ENCODE results near the gene ROR1.

Gene ROR1

DNA sequence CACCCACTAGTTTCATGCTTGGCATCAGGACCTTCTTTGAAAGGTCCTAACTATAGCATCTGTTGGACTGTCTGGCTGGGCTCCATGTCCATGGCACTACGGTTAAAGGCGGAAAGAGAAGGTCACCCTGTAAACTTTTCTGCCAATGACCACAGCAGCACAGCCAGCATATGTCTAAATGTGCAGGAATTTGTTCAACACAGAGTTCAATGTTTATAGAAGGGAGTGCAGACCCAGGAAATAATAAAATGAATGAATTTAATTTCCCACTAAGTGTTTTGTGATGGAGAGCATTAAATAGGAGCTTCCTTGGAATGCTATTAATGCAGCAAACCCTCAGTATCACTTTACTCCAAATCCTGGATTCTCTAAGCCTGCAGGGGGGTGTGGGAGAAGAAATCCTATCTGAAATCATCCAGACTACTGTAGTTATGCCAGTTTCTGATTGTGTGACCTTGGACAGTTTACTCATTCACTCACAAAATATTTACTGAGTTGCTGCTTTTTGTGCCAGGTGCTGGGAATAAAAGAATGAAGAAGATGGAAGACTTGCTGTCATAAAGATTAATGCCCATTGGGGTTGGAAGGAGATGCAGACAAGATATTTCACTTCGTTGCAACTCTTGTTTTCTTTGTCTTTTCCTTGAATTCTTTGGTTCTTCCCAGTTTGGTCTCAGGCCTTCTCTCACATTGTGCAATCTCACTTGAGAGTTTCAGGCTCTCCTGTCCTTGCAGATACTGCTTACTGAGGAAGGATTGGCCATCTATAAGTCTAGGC lies 195.0 kb downstream of the ROR1 start:
- in situ Hi-C loops (cut with HindIII; ENCODE audit: low pct_ligation_motif_present, low pct_unique_long_range_greater_than_20kb, low sequenced_read_pairs): no loop called here
- DNase-seq: peak; percentile 23

DNA sequence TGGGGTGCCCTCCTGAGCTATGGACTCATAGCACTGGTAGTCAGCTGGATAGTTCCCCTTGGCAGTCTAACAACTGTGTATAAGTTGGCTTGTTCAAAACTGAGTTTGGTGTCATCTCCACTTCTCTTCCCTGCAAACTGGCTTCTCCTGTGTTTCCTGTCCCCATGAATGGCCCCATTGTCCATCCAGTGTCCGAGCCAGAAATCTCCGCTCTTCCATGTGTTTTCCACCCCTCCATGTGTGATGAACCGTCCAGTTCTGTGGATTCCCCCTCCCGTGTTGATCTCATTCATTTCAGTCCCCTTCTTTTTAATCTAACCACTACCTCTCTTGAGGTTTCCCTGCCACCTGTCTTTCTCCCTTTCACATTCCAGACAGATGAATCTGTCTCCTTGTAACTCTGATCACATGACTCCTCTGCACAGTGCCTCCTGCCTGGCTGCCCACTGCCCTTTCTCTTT lies 195.7 kb downstream of the ROR1 start:
- DNase-seq: peak; percentile 84
- in situ Hi-C loops (cut with HindIII; ENCODE audit: low pct_ligation_motif_present, low pct_unique_long_range_greater_than_20kb, low sequenced_read_pairs): no loop called here

DNA sequence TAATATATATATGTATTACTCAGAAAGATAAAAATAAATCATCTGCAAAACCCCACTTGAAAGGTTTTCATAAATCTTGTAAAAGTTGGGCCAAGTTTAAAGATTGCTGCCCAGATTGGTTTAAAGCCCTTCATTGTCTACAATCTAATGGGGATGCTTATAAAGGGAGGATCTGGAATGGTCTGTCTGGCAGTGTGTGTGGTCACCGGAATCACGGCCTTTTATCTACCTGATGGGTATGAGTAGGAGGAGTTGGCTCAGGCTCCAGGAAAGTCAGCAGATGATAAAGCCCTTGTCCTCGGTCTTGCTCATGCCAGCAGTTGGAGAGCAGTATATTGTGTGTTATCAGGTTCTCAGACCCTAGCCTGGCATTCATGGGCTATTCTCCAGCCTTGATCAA lies 197.7 kb downstream of the ROR1 start:
- in situ Hi-C loops (cut with HindIII; ENCODE audit: low pct_ligation_motif_present, low pct_unique_long_range_greater_than_20kb, low sequenced_read_pairs): no loop called here

DNA sequence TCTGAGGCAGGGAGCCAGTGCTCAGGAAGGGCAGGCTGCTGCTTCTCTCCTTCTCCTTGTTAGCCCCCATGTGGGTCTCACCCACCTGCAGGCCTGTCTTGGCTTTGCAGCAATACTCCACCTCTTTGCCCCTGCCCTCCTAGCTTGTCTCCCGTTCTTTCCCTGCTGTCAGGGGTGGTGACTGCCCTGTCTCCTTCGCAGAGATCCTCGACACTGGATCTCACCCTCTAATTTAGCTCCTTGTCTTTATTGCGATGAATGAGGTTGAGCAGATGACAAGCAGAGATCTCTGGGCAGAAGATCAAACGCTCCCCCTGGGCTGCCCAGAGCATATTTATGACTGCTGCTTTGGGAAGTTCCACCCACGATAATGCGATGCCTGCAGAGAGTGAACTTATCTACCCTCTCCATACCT lies 199.2 kb downstream of the ROR1 start:
- in situ Hi-C loops (cut with HindIII; ENCODE audit: low pct_ligation_motif_present, low pct_unique_long_range_greater_than_20kb, low sequenced_read_pairs): no loop called here
- no peak for DNase-seq

More for the DNA sequence above, 197.7 kb downstream of the ROR1 start:
- no peak for DNase-seq

DNA sequence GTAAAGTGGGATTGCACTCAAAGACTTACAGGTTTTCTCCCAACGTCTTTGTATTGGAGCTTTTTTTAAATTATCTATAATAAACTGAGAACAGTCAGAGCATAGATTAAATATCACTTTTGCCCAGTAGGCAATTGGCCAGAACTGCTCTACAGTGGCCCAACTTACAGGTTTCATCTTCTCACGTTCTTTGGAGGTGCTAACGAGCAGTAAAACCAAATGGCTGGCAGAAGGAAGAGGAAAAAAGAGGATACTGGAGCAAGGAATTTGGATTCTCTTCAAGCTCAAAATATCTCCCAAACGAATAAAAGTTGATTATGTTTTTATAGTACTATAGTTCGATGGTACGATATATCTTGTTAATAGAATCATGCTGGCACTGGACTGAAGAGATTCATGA lies 201.1 kb downstream of the ROR1 start:
- in situ Hi-C loops (cut with HindIII; ENCODE audit: low pct_ligation_motif_present, low pct_unique_long_range_greater_than_20kb, low sequenced_read_pairs): no loop called here

DNA sequence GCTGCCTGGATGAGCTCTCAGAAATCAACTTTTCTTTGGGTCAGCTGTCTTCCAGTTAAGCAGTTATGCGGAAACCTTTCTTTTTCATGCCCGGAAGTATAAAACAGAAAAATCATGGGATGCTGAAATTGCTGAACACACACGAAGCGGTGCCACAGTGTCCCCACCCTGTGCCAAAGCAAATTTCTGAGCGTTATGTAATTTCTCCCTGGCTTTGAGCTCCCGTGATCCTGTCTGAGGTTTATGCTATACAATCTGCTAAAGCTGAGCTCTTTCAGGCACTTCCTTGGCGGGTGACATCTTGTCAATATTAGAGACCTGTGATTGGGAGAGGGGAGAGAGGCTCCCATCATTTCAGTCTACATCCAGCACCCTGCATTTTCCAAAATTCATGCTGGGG lies 201.7 kb downstream of the ROR1 start:
- no peak for DNase-seq
- in situ Hi-C loops (cut with HindIII; ENCODE audit: low pct_ligation_motif_present, low pct_unique_long_range_greater_than_20kb, low sequenced_read_pairs): no loop called here

More for the DNA sequence above, 201.1 kb downstream of the ROR1 start:
- no peak for DNase-seq

DNA sequence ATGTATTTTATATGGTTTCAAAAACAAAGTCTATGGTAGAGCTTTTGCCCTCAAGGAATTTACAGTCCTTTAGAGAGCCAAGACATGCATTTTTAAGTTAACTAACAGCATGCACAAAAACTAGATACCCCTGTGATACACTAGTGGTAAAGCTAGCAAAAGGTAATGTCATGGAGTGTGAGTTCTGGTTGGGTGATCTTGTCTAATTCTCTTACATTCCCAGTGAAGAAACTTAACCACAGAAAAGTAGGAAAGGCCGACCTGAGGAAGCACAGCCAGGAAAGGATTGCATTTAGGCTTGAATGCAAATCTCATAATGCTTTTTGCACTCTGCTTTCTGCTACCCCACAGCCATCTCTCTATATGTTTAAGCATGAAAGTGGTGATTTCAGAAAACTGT lies 202.2 kb downstream of the ROR1 start:
- in situ Hi-C loops (cut with HindIII; ENCODE audit: low pct_ligation_motif_present, low pct_unique_long_range_greater_than_20kb, low sequenced_read_pairs): no loop called here
- no peak for DNase-seq

DNA sequence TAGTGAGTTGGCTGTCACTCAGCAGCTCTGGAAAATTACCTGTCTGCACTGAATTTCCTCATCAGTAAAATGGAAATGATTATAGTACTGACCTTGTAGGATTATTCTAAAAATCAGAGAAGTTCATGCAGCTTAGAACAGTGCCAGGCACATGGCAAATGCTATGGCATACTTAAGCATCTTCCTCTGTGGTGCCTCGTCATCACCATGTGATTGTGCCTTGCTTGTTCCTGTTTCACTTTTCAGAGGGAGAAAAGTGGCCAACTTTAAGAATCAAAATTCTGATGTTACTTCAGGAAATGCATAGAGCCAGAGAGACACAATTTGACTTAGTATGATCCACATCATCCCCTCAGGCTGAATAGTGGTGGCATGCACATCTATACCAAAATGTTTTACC lies 203.6 kb downstream of the ROR1 start:
- no peak for DNase-seq
- in situ Hi-C loops (cut with HindIII; ENCODE audit: low pct_ligation_motif_present, low pct_unique_long_range_greater_than_20kb, low sequenced_read_pairs): no loop called here

DNA sequence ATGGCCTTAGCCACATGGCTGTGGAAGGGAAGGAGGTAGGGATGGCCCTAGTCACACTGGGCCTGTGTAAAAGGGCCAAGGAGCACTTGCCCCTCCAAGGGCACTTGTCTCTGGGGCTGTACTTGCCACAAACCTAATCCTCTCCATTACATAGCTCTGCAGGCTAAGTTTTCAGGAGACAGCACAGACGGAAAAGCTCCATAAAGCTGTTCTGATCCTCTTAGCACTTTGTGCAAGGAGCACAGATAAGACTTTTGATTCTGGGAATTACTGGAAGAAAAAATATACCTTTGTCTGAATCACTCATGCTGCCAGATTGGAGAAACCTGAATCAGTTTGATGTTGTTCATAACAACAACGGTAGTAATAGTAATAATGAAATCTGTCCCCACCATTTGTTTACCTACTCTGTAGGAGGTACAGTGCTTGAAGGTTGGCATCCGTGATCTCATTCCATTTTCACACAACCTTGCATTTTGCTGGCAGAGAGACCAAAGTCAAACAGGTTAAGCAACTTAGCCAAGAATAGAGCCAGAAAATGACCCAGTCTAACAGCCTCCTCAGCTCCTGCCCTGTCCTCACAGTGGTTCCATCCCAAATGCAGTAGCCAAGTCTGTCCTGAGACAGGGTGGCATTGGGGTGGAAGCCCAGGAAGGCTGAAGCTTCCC lies 207.1 kb downstream of the ROR1 start:
- DNase-seq: no peak

DNA sequence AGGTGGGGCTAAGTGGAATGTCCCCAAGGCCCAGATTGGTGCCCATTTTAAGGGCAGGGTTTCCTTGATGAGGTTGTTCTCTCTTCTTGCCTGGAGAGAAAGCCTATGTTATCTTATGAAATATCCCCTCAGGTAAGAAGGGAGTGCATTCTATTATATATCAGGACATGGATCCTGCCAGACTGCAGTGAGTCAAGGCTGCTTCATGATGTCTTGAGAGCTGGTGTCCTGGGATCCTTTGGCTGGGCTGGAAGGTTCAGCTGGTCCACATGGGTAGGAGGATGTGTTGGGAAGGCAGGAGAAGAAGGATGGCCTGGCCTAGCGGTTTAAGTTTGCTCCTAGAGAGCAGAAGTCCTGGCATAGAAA lies 207.6 kb downstream of the ROR1 start:
- no peak for DNase-seq
- in situ Hi-C loops (cut with HindIII; ENCODE audit: low pct_ligation_motif_present, low pct_unique_long_range_greater_than_20kb, low sequenced_read_pairs): no loop called here

More for the DNA sequence above, 207.1 kb downstream of the ROR1 start:
- in situ Hi-C loops (cut with HindIII; ENCODE audit: low pct_ligation_motif_present, low pct_unique_long_range_greater_than_20kb, low sequenced_read_pairs): no loop called here

DNA sequence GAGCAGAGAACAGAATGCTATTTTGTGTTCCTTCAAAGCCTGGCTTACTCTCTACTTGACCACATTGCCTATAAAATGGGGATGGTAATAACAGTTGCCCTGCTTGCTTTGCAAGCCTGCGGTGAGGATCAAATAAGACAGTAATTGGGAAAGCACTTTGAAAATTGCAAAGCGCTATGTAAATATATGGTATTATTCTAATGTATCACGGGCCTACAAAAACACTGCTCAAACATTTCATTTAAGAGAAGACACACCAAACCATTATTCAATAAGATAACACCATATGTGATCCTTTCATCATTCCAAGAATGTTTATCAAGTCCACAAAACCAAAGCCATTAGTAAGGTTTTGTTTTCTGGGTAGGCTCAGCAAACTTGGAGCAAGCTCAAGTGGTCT lies 208.4 kb downstream of the ROR1 start:
- in situ Hi-C loops (cut with HindIII; ENCODE audit: low pct_ligation_motif_present, low pct_unique_long_range_greater_than_20kb, low sequenced_read_pairs): no loop called here
- DNase-seq: no peak

DNA sequence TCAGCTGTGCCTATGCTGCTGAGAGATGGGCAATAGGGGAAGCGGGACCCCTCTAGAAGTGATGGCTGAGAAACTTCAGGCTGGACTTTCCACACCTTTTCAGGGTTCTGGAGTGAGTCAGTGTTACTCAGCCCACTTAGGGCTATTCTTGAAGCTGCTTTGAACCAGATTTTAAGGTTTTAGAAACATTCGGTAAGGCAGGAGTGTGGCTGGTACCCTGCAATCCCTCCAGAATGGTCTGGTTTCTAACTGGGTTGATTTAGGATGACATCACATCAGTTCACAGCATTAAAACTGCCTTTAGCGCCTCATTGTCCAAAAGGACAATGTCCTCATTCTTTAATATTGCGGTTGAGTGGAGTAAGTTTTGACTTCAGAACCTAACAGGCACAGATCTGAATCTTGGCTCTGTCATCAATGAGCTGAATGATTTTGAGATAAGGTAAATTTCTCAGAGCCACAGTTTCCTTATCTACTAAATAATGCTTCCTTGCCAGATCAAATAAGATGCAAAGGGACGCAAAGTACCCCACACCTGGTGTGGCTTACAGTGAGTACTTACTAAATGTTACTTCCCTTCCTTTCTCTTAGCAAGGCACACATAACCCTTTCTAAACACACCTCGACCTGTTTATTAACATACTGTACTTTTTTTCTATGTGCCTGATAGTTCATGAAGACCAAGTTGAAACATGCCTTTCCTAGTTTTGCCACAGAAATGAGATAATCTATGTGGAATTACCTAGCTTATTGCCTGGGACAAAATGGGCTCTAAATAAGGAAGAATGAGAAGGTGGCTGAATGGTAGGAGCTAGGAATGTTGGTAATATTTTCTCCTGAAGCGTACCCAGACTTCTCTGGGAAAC lies 209.8 kb downstream of the ROR1 start:
- no peak for DNase-seq
- in situ Hi-C loops (cut with HindIII; ENCODE audit: low pct_ligation_motif_present, low pct_unique_long_range_greater_than_20kb, low sequenced_read_pairs): no loop called here

DNA sequence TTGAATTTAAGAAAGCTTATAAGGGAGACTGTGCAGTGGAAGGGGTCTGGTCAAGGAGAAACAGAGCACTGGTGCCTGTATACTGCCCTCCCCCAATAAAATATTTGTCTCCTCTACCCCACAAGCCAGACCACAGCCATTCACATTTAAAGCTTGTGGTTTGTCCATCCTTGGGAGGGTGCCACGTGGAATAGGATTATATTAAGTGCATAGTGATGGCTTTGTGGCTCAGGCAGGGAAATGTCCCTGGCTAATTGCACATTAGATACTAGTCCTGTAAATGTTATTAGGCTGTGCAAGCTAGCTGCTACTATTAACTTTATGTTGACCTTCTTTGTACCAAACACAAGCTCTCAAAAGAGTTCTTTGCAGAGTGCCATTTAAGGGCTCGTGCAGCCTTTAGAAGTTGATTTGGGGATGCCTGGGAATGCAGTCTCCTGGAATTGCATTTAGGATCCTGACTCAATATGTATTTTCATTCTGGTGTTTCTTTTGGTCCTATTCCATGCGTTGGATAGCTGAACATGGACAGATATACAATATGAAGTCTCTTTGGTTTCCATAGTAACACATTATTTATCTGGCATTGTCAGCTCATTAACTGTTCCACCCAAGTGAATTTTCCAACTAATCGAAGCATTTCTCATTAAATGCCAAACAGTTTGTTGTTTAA lies 210.6 kb downstream of the ROR1 start:
- in situ Hi-C loops (cut with HindIII; ENCODE audit: low pct_ligation_motif_present, low pct_unique_long_range_greater_than_20kb, low sequenced_read_pairs): no loop called here
- no peak for DNase-seq

DNA sequence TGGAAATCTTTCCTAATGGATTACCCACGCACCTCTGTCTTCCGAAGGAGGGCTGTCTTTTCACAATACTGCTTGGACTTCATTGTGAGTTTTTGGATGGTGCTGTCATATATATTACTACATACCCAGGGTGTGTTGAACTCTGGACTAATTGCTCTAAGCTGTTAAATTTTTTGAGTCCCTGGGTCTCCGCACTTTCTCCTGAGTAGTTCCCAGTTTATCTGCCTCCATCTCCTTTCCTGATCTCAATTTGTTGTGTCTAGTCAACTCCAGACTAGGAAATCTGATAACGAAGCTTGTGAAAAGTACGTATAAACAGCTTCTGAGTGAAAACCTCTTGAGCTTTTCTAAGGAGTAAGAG lies 211.1 kb downstream of the ROR1 start:
- DNase-seq: no peak
- in situ Hi-C loops (cut with HindIII; ENCODE audit: low pct_ligation_motif_present, low pct_unique_long_range_greater_than_20kb, low sequenced_read_pairs): no loop called here

DNA sequence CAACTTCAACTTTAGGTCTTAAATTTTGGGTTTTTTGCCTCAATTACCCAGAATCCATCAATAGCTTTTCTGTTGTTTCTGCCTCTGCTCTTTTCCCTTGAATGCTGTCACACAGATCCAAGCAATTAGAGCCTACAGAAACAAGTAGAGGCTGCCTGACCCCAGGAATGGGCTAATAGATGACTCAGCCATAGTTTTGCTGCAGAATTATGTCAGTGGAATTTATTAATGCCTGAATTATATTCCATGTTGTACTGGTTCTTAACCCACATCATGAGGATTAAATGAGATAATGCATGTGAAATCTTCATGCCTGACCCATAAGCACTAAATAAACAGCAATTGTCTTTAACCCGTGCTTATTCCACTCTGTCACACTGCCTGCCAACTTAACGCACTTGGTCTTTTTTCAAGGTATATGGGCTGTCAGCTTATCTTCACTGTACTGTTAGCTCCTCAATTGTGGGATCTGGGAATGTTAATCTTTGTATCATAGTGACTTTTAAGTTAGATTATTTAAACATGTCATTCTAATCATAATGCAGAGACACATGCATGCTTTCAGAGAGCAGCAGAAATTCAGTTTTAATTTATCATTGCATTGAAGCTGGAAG lies 213.3 kb downstream of the ROR1 start:
- in situ Hi-C loops (cut with HindIII; ENCODE audit: low pct_ligation_motif_present, low pct_unique_long_range_greater_than_20kb, low sequenced_read_pairs): no loop called here
- no peak for DNase-seq

DNA sequence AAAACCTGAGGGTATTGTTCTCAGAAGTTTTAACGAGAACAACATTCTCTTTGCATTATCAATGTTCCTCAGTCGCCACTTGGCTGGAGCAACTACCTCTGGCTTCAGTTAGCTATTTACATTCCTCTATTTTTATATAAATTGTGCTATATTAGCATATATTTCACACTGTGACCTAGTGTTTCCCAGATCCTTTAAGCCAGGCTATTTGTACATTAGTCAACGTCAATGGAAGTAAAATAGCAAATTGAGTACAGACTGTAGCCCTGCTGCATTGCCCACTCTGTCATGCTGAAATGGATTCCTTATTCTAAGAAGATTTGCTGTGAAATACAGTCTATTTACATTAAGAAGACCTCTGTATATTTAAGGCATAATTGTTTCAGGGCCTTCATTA lies 213.8 kb downstream of the ROR1 start:
- DNase-seq: no peak
- in situ Hi-C loops (cut with HindIII; ENCODE audit: low pct_ligation_motif_present, low pct_unique_long_range_greater_than_20kb, low sequenced_read_pairs): no loop called here

DNA sequence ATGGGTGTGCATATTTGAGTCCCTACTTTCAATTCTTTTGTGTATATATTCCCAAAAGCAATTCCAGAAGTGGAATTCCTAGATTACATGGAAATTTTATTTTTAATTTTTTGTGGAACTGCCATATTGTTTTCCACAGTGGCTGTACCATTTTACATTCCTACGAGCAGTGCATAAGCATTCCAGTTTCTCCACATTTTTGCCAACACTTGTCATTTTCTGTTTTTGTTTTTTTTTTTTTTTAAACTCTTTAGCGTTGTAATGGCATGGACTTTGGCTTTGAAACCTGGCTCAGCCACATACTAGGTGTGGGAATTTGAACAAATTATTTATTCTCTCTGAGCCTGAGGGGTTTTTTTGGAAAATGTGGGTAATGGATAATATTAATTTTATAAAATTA lies 215.1 kb downstream of the ROR1 start:
- in situ Hi-C loops (cut with HindIII; ENCODE audit: low pct_ligation_motif_present, low pct_unique_long_range_greater_than_20kb, low sequenced_read_pairs): no loop called here
- no peak for DNase-seq

DNA sequence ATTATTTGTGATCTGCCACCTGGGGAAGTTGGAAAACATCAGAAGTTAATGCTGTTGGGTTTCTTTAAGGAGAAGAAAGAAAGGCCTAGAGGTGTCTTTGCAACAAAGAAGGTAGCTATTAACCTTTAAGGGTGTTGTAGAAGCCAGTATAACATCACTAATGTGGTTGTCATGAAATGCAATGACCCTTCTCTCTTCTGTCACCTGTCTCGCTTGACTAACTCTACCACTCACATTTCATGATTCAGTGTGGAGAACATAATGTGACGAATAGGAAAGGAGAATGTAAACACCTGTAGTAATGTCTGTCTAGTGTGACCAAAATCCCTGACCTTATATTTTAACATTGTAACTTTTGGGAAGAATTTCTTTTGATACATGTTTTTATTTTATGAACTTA lies 217.9 kb downstream of the ROR1 start:
- in situ Hi-C loops (cut with HindIII; ENCODE audit: low pct_ligation_motif_present, low pct_unique_long_range_greater_than_20kb, low sequenced_read_pairs): no loop called here
- no peak for DNase-seq

Data from ACHN (cell line).